Esophagus squamous epithelium (tissue), 5 donors: ENCODE data around the gene PPP1R12A. TPM values are rescaled to one million over a fixed set of nuclear protein-coding genes. Genes with fewer than 3 reads are reported as not detected.

Experiments used
- DNase-seq: peaks from one replicate; lab custom pipeline; 2025; lab: John Stamatoyannopoulos, UW
- H3K27ac ChIP-seq, 4 donors: fragments of 200-600 bp; sonication (generic); one replicate each; pipeline ENCODE4 v1.5.1; 2016 to 2019; ENCODE audit warnings: mild to moderate bottlenecking in 1 of 4
- H3K27me3 ChIP-seq, 4 donors: fragments of 200-600 bp; sonication (generic); 1 replicate in 3 of 4; 2 replicates in 1 of 4; pipeline versions ENCODE4 v1.5.1 to v1.6.0; 2017 to 2021; ENCODE audit warnings: antibody characterized with exemption in 1 of 4
- H3K36me3 ChIP-seq, 3 donors: fragments of 200-600 bp; sonication (generic); one replicate each; pipeline ENCODE4 v1.5.1; 2016 to 2019
- H3K4me1 ChIP-seq, 3 donors: fragments of 200-600 bp; sonication (generic); one replicate each; pipeline ENCODE4 v1.5.1; 2017 to 2019
- H3K4me3 ChIP-seq, 4 donors: fragments of 200-600 bp; sonication (generic); 1 replicate in 3 of 4; 2 replicates in 1 of 4; pipeline ENCODE4 v1.5.1; 2016 to 2019; ENCODE audit warnings: mild to moderate bottlenecking in 2 of 4, moderate library complexity in 1 of 4
- H3K9me3 ChIP-seq, 3 donors: fragments of 200-600 bp; sonication (generic); one replicate each; pipeline ENCODE4 v1.5.1; 2016 to 2019
- POLR2A ChIP-seq, 4 donors: fragments of 450-650 bp; IDR thresholded peaks; one replicate each; pipeline ENCODE4 v1.6.1; 2017; ENCODE audit warnings: antibody characterized with exemption in 4 of 4, mild to moderate bottlenecking in 4 of 4, moderate library complexity in 3 of 4
- WGBS, 2 donors: methylation state at CpG; one replicate each; pipeline ENCODE4 v1.1.5; 2018; 5-methylcytosine and 5-hydroxymethylcytosine counted together
- intact Hi-C: fragments of 100-400 bp; cut with DNase I; formaldehyde crosslinking; loops from one replicate; pipeline ENCODE4 v1.15.0; 2022
- total RNA-seq, 4 donors: library from RNA; depleted of rRNA; stranded (reverse); fragments of >200 nt; gene quantifications; one replicate each; pipeline ENCODE4 v1.1.0, GENCODE V29; 2016
- TF ChIP-seq, protein P1 (sequence below), 6 experiments: fragments of 450-650 bp in 4 of 6; fragments of 200-600 bp in 2 of 6; sonication (generic) in 2 of 6; IDR thresholded peaks; one replicate each; pipeline ENCODE4 v1.5.1; 2016 to 2019; ENCODE audit warnings: antibody characterized with exemption in 6 of 6, mild to moderate bottlenecking in 4 of 6, moderate library complexity in 4 of 6
- donor health status: DM: yes; HTN: yes; CAD: no.

The PPP1R12A gene
- total RNA-seq, 4 donors from 2014 or later, result 25.7 to 165 (median 60.8) TPM

DNA sequence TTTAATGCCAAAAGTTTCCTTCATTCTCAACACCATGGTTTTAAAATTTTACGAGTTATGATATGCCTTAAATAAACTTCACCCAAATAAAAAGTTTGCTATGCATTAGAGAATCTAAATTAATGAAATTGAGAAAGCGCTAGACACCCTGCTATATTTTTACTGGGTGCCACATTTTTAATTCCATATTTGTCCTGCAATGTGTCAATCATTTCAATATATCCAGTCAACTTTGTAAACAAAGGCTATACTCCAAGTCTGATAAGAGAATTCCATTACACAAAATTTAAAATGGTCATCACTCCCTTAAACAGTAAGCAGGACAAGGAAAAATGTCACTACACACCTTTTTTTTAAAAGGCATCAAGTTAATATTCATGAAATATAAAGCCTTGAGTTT is 1.9 kb downstream of the PPP1R12A start:
- peak overlapping the region; percentile 93 to 97 (median 96) for H3K27ac ChIP-seq
- peak overlapping the region; percentile 68 to 97 (median 94) for H3K4me3 ChIP-seq
- 58 to 65% methylated on average over 2 of the region's 2 CpGs for WGBS, 2 donors
- DNase-seq, result no peak
- no peaks in the 10 kb centered on the region for H3K36me3 ChIP-seq
- peaks cover 0 to 72% (median 15%) of the 10 kb centered on the region in 3 donors for H3K4me1 ChIP-seq
- intact Hi-C loops, result no loop called here
- no peaks in the 10 kb centered on the region for H3K9me3 ChIP-seq
- no peak for TF ChIP-seq POLR2A (IDR thresholded peaks at IDR 0.05)
- TF ChIP-seq, protein P1, sequence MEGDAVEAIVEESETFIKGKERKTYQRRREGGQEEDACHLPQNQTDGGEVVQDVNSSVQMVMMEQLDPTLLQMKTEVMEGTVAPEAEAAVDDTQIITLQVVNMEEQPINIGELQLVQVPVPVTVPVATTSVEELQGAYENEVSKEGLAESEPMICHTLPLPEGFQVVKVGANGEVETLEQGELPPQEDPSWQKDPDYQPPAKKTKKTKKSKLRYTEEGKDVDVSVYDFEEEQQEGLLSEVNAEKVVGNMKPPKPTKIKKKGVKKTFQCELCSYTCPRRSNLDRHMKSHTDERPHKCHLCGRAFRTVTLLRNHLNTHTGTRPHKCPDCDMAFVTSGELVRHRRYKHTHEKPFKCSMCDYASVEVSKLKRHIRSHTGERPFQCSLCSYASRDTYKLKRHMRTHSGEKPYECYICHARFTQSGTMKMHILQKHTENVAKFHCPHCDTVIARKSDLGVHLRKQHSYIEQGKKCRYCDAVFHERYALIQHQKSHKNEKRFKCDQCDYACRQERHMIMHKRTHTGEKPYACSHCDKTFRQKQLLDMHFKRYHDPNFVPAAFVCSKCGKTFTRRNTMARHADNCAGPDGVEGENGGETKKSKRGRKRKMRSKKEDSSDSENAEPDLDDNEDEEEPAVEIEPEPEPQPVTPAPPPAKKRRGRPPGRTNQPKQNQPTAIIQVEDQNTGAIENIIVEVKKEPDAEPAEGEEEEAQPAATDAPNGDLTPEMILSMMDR (IDR thresholded peaks at IDR 0.05), result no peak
- H3K27me3 ChIP-seq, result no peaks in the 10 kb centered on the region

- Histone ChIP-seq H3K4me1 (peaks cover 0 to 76% (median 20%) of the 10 kb centered on the region in 3 donors), H3K4me3 (peak overlapping the region in 3 of 4 donors; percentile 68 to 97 (median 96)), H3K9me3 (no peaks in the 10 kb centered on the region), H3K36me3 (no peaks in the 10 kb centered on the region), H3K27ac (peak overlapping the region in 3 of 4 donors; percentile 49 to 97 (median 93)), H3K27me3 (no peaks in the 10 kb centered on the region)
- intact Hi-C loops, result no loop called here
- WGBS, 2 donors, result 38 to 45% methylated on average over 5 of the region's 5 CpGs
- TF ChIP-seq POLR2A (IDR thresholded peaks at IDR 0.05), result no peak
- TF ChIP-seq, protein P1 (IDR thresholded peaks at IDR 0.05), result no peak
- DNase-seq, result no peak
These were observed 2.5 kb downstream of the PPP1R12A start for GRCh38 chr12:79932357-79932756.

DNA sequence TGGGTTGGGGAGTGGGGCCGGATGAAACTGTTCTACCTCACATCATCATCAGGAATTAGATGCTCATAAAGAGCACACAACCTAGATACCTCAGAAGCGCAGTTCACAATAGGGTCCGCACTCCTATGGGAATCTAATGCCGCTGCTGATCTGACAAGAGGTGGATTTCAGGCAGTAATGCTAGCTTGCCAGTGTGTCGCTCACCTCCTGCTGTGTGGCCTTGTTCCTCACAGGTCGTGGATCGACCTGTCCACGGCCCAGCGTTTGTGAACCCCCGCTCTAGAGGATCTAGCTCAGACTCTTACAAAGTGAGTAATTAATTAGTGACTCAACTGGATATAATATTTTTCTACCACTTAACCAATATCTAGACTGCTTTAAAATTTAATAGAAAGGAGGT is 5.8 kb downstream of the PPP1R12A start:
- intact Hi-C loops, result no loop called here
- Histone ChIP-seq H3K27me3 (no peaks in the 10 kb centered on the region), H3K27ac (peak overlapping the region in 2 of 4 donors; percentile 9 to 93), H3K9me3 (no peaks in the 10 kb centered on the region), H3K4me3 (no peak overlapping the region), H3K4me1 (peaks cover 0 to 79% (median 15%) of the 10 kb centered on the region in 3 donors), H3K36me3 (no peaks in the 10 kb centered on the region)
- TF ChIP-seq POLR2A (IDR thresholded peaks at IDR 0.05), result no peak
- DNase-seq, result no peak
- WGBS, 2 donors, result 87 to 89% methylated on average over 6 to 8 of the region's 10 CpGs

DNA sequence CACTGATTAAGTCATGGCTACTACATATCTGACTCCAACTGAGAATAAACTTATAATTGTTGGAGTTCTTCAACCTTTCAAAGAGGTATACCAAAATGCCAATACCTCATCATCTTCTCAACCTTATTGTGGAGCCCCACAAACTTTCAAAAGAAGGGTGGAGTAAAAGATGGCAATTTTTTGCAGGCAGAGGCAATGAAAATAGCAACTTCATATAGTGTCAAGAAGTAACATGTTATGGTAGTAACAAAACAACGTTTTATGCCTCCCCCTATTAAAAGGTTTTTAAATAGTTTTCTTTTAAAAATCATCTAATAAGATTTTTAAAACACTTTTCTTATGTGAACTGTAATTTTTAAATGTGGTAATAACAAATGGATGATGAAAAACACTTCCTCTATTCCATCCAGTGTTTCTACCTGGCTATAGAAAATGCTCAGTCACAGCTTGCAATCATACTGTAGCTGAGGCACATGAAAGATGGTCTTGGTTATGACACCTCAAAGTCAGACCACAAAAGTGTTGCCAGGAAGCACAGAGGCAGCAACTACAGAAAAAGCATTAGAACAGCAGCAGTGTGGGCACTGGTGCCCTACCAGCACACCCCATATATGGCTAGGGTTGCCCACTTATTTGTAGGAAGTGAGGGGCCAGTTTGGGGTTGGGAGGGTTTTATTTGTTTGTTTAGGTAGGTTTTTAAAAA is 7.0 kb downstream of the PPP1R12A start:
- TF ChIP-seq, protein P1 (IDR thresholded peaks at IDR 0.05), result no peak
- no peak for TF ChIP-seq POLR2A (IDR thresholded peaks at IDR 0.05)
- H3K36me3 ChIP-seq, result no peaks in the 10 kb centered on the region
- no peaks in the 10 kb centered on the region for H3K9me3 ChIP-seq
- no peak for DNase-seq
- intact Hi-C loops, result no loop called here
- 3 to 10% methylated on average over 1 of the region's 1 CpG for WGBS, 2 donors
- peak overlapping the region in 1 of 4 donors; percentile 9 for H3K4me3 ChIP-seq
- H3K27me3 ChIP-seq, result no peaks in the 10 kb centered on the region
- peaks cover 0 to 70% (median 10%) of the 10 kb centered on the region in 3 donors for H3K4me1 ChIP-seq
- H3K27ac ChIP-seq, result peak overlapping the region in 1 of 4 donors; percentile 27

DNA sequence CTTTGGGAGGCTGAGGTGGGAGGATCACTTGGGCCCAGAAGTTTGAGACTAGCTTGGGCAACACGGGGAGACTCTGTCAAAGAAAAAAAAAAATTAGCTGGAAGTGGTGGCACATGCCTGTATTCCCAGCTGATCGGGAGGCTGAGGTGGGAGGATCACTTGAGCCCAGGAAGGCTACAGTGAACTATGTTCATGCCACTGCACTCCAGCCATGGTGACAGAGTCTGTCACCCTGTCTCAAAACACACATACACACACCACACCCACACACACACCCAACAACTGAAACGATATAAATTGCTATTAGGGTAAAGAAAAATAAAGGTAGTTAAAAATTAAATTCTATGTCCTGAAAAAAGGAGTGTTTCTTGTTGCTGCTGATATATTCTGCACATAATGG is 7.9 kb downstream of the PPP1R12A start:
- no peaks in the 10 kb centered on the region for H3K36me3 ChIP-seq
- intact Hi-C loops, result no loop called here
- no peak for TF ChIP-seq POLR2A (IDR thresholded peaks at IDR 0.05)
- no peaks in the 10 kb centered on the region for H3K9me3 ChIP-seq
- H3K4me3 ChIP-seq, result no peak overlapping the region
- H3K27me3 ChIP-seq, result no peaks in the 10 kb centered on the region
- 43 to 50% methylated on average over 3 of the region's 3 CpGs for WGBS, 2 donors
- H3K27ac ChIP-seq, result no peak overlapping the region
- no peak for DNase-seq
- peaks cover 0 to 66% (median 10%) of the 10 kb centered on the region in 3 donors for H3K4me1 ChIP-seq

GRCh38 chr12:79925492-79925891 is 9.4 kb downstream of the PPP1R12A start:
- TF ChIP-seq POLR2A (IDR thresholded peaks at IDR 0.05), result no peak
- TF ChIP-seq, protein P1 (IDR thresholded peaks at IDR 0.05), result no peak
- WGBS, 2 donors, result 63 to 84% methylated on average over 1 of the region's 1 CpG
- intact Hi-C loops, result no loop called here

More at GRCh38 chr12:79925492-79925891, 9.4 kb downstream of the PPP1R12A start:
- no peak for DNase-seq
- Histone ChIP-seq H3K4me1 (peaks cover 0 to 65% (median 10%) of the 10 kb centered on the region in 3 donors), H3K27ac (no peak overlapping the region), H3K4me3 (no peak overlapping the region), H3K9me3 (no peaks in the 10 kb centered on the region), H3K36me3 (no peaks in the 10 kb centered on the region), H3K27me3 (no peaks in the 10 kb centered on the region)
